Thoracic aorta (tissue), 2 donors: ENCODE data around the gene GGN. TPM values are rescaled to one million over a fixed set of nuclear protein-coding genes. Genes with fewer than 3 reads are reported as not detected.

ENCODE experiments used
- ATAC-seq: fragments of 150-250 bp; one replicate; pipeline ENCODE4 v1.8.0; 2017; ENCODE audit warnings: low read depth; ENCODE audit not compliant: insufficient number of reproducible peaks, low FRiP score
- DNase-seq: peaks from one replicate; pipeline ENCODE4 v3.0.0-alpha.2; 2020; ENCODE audit warnings: low spot score
- H3K27ac ChIP-seq, 2 donors: fragments of 200-600 bp; sonication (generic); 1 replicate in 1 of 2; 2 replicates in 1 of 2; pipeline ENCODE4 v1.5.1; 2016; ENCODE audit warnings: mild to moderate bottlenecking in 2 of 2, moderate library complexity in 2 of 2
- H3K27me3 ChIP-seq: fragments of 200-600 bp; sonication (generic); replicated peaks from 2 replicates; pipeline ENCODE4 v1.6.0; 2016; ENCODE audit warnings: mild to moderate bottlenecking; ENCODE audit not compliant: insufficient read depth
- H3K36me3 ChIP-seq: fragments of 200-600 bp; sonication (generic); one replicate; pipeline ENCODE4 v1.5.1; 2016
- H3K4me1 ChIP-seq, 2 donors: fragments of 200-600 bp; sonication (generic); 1 replicate in 1 of 2; 2 replicates in 1 of 2; pipeline versions ENCODE4 v1.5.1 to v1.6.0; 2016; ENCODE audit warnings: low read depth in 2 of 2, mild to moderate bottlenecking in 1 of 2; ENCODE audit not compliant: control insufficient read depth in 1 of 2
- H3K4me3 ChIP-seq: fragments of 200-600 bp; sonication (generic); 2 replicates; pipeline ENCODE4 v1.5.1; 2016; ENCODE audit warnings: mild to moderate bottlenecking
- H3K9me3 ChIP-seq: fragments of 200-600 bp; sonication (generic); 2 replicates; pipeline ENCODE4 v1.5.1; 2016
- total RNA-seq, 2 donors: library from RNA; depleted of rRNA; stranded (reverse); fragments of >200 nt; gene quantifications; one replicate each; pipeline versions ENCODE4 v1.1.0 to v1.2.3, GENCODE V29; 2016
- TF ChIP-seq, protein P1 (sequence below): fragments of 200-600 bp; sonication (generic); IDR thresholded peaks from one replicate; pipeline ENCODE4 v1.5.1; 2019; ENCODE audit warnings: antibody characterized with exemption

GGN gene
- total RNA-seq, 2 donors from 2014 or later = 1.5 to 6.0 TPM

DNA sequence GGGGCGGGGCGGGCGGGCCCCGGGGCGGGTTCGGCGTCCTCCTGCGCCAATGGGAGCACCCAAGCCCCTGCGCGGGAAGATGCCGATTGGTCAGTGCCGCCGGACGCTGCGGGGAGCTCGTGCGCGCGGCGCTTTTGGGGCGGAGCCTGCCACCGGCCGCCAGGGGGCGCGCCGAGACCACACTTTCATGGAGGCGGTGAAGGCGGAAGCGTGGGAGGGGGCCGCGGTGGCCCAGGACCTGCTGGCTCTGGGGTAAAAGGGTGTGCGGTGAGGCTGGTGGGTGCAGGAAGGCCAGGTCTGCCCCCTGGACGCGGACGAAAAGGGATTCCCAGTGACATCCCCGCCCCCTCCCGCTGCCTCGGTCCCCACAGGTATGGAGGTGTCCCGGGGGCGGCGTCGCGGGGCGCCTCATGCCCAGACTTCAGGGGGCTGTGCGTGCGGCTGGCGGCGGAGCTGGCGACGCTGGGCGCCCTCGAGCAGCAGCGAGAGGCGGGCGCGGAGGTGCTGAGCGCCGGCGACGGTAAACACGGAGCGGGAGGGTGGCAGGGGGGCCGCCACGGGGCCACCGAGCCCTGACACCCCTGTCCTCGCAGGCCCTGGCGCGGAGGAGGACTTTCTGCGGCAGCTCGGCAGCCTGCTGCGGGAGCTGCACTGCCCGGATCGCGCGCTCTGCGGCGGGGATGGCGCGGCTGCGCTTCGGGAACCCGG is 15.3 kb upstream of the GGN start, which contains the start of gene FAM98C:
FAM98C (plus strand) TSS at position 127 of the 708 bp plus-strand sequence; CDS start at position 188, 61 bp downstream.
- Histone ChIP-seq H3K4me1 (peaks cover 0 to 11% of the 10 kb centered on the region in 2 donors), H3K27me3 (peaks cover 3% of the 10 kb centered on the region), H3K27ac (peak within 1 kb of the TSS; percentile 57 to 59), H3K4me3 (peak within 1 kb of the TSS; percentile 89), H3K9me3 (no peaks in the 10 kb centered on the region), H3K36me3 (no peaks in the 10 kb centered on the region)
- peak; percentile 73 for DNase-seq
- TF ChIP-seq, protein P1, sequence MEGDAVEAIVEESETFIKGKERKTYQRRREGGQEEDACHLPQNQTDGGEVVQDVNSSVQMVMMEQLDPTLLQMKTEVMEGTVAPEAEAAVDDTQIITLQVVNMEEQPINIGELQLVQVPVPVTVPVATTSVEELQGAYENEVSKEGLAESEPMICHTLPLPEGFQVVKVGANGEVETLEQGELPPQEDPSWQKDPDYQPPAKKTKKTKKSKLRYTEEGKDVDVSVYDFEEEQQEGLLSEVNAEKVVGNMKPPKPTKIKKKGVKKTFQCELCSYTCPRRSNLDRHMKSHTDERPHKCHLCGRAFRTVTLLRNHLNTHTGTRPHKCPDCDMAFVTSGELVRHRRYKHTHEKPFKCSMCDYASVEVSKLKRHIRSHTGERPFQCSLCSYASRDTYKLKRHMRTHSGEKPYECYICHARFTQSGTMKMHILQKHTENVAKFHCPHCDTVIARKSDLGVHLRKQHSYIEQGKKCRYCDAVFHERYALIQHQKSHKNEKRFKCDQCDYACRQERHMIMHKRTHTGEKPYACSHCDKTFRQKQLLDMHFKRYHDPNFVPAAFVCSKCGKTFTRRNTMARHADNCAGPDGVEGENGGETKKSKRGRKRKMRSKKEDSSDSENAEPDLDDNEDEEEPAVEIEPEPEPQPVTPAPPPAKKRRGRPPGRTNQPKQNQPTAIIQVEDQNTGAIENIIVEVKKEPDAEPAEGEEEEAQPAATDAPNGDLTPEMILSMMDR = peak; percentile 98
- peak; percentile 96 for ATAC-seq

- peaks cover 3% of the 10 kb centered on the region for H3K27me3 ChIP-seq
- TF ChIP-seq, protein P1 = no peak
- peak overlapping the region; percentile 89 for H3K4me3 ChIP-seq
- no peaks in the 10 kb centered on the region for H3K36me3 ChIP-seq
- H3K4me1 ChIP-seq = peaks cover 0 to 11% of the 10 kb centered on the region in 2 donors
- peak overlapping the region in 1 of 2 donors; percentile 34 for H3K27ac ChIP-seq
- no peaks in the 10 kb centered on the region for H3K9me3 ChIP-seq
- DNase-seq = no peak
- ATAC-seq = peak; percentile 16
Measured at GRCh38 chr19:38402623-38402966, 14.8 kb upstream of the GGN start.

DNA sequence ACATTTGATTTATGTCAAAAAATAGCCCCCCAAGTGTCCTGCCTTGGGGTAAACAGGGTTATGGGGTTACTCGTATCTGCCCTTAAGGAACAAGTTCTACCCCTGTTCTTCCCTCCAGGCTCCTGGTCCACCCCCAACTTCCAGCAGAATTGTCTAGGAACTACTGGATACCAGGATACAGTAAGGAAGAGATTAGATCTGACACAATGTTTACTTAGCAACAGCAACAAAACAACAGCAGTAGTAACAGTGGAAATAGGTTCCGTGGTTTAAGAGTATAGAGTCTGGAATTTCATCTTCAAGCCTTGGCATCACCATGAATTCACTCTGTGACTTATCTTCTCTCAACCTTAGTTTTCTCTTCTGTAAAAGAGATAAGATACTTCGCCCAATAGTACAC is 13.3 kb upstream of the GGN start:
- Histone ChIP-seq H3K9me3 (no peaks in the 10 kb centered on the region), H3K4me1 (peaks cover 0 to 11% of the 10 kb centered on the region in 2 donors), H3K36me3 (no peaks in the 10 kb centered on the region), H3K27me3 (peaks cover 3% of the 10 kb centered on the region), H3K27ac (no peak overlapping the region), H3K4me3 (no peak overlapping the region)
- ATAC-seq (no peak), DNase-seq (no peak)
- TF ChIP-seq, protein P1 = no peak

- peaks cover 3% of the 10 kb centered on the region for H3K27me3 ChIP-seq
- TF ChIP-seq, protein P1 = no peak
- DNase-seq (no peak), ATAC-seq (no peak)
- H3K4me3 ChIP-seq = no peak overlapping the region
- no peaks in the 10 kb centered on the region for H3K36me3 ChIP-seq
- no peaks in the 10 kb centered on the region for H3K9me3 ChIP-seq
- H3K4me1 ChIP-seq = peaks cover 0 to 11% of the 10 kb centered on the region in 2 donors
- H3K27ac ChIP-seq = no peak overlapping the region
Measured at GRCh38 chr19:38400361-38400760, 12.5 kb upstream of the GGN start.

DNA sequence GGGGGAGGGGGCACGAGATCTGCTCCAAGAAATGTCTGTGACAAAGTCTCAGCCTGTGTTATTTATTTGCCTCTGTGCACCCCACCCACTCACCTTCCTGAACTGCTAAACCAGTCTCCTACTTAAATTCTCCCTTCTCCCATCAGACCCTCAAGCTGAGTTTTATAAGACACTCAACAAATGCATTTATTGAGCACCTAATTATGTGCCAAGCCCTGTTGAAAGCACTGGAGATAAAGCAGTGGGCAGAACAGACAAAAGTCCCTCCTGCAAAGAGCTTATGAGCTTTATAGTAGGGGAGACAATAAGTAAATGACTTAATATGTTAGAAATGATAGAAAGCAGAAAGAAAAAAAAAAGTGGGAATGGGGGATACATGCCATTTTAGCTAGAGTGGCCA is 11.7 kb upstream of the GGN start:
- ATAC-seq (no peak), DNase-seq (no peak)
- Histone ChIP-seq H3K9me3 (no peaks in the 10 kb centered on the region), H3K4me3 (no peak overlapping the region), H3K27ac (no peak overlapping the region), H3K36me3 (no peaks in the 10 kb centered on the region), H3K27me3 (peaks cover 3% of the 10 kb centered on the region), H3K4me1 (peaks cover 0 to 11% of the 10 kb centered on the region in 2 donors)
- TF ChIP-seq, protein P1 = no peak
